ENCODE results near the gene DNAAF5. TPM values are rescaled to one million over a fixed set of nuclear protein-coding genes. Genes with fewer than 3 reads are reported as not detected.

DNAAF5 gene
- total and polyA plus RNA-seq, 2 experiments from 2014 or later: 32.7 to 93.8 TPM

DNA sequence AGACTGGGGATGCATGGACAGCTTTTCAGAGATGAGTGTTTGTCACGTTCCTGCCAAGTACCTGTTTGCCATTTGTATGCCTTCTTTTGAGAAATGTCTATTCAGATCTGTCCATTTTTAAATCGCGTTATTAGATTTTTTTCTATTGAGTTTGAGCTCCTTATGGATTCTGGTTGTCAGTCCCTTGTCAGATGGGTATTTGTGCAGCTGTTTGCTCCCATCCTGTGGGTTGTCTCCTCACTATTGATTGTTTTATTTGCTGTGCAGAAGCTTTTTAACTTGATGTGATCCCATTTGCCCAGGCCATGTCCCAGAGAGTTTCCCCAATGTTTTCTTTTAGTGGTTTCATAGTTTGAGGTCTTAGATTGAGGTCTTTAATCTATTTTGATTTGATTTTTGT, 6.1 kb downstream of the DNAAF5 start:
- H3K9me3 ChIP-seq (ENCODE audit: low read depth): no peaks in the 10 kb centered on the region
- DNase-seq (ENCODE audit: low read depth in 1 of 2, low spot score in 1 of 2): no peak
- H3K4me3 ChIP-seq: no peak overlapping the region
- no peaks in the 10 kb centered on the region for H3K27me3 ChIP-seq
- no peaks in the 10 kb centered on the region for H3K36me3 ChIP-seq
- TF ChIP-seq, protein P1, sequence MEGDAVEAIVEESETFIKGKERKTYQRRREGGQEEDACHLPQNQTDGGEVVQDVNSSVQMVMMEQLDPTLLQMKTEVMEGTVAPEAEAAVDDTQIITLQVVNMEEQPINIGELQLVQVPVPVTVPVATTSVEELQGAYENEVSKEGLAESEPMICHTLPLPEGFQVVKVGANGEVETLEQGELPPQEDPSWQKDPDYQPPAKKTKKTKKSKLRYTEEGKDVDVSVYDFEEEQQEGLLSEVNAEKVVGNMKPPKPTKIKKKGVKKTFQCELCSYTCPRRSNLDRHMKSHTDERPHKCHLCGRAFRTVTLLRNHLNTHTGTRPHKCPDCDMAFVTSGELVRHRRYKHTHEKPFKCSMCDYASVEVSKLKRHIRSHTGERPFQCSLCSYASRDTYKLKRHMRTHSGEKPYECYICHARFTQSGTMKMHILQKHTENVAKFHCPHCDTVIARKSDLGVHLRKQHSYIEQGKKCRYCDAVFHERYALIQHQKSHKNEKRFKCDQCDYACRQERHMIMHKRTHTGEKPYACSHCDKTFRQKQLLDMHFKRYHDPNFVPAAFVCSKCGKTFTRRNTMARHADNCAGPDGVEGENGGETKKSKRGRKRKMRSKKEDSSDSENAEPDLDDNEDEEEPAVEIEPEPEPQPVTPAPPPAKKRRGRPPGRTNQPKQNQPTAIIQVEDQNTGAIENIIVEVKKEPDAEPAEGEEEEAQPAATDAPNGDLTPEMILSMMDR (IDR thresholded peaks at IDR 0.05; ENCODE audit: low read depth, low read length): no peak
- H3K4me1 ChIP-seq (ENCODE audit: low read depth): peaks cover 26% of the 10 kb centered on the region
- peak overlapping the region; percentile 88 for H3K27ac ChIP-seq

DNA sequence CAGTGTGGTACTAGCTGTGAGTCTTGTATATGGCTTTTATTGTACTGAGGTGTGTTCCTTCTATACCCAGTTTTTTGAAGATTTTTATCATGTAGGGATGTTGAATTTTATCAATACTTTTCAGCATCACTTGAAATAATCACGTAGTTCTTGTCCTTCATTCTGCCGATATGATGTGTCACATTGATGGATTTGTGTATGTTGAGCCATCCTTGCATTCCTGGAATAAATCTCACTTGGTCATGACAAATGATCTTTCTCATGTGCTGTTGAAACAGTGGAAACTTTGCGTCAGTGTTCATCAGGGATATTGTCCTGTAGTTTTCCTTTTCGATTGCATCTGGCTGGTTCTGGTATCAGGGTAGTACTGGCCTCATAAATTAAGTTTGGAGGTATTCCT, 7.7 kb downstream of the DNAAF5 start:
- Histone ChIP-seq H3K36me3 (no peaks in the 10 kb centered on the region), H3K27me3 (no peaks in the 10 kb centered on the region), H3K4me3 (no peak overlapping the region), H3K4me1 (ENCODE audit: low read depth) (peaks cover 28% of the 10 kb centered on the region), H3K9me3 (ENCODE audit: low read depth) (no peaks in the 10 kb centered on the region), H3K27ac (no peak overlapping the region)
- TF ChIP-seq, protein P1 (IDR thresholded peaks at IDR 0.05; ENCODE audit: low read depth, low read length): no peak
- no peak for DNase-seq (ENCODE audit: low read depth in 1 of 2, low spot score in 1 of 2)

DNA sequence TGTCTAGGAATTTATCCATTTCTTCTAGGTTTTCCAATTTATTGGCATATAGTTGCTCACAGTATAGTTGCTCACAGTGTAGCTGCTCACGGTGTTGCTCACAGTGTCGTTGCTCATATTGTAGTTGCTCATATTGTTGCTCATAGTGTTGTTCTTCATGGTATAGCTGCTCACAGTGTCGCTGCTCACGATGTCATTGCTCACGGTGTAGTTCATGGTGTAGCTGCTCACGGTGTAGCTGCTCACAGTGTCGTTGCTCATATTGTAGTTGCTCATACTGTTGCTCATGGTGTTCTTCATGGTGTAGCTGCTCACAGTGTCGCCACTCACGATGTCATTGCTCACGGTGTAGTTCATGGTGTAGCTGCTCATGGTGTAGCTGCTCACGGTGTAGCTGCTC, 8.3 kb downstream of the DNAAF5 start:
- TF ChIP-seq, protein P1 (IDR thresholded peaks at IDR 0.05; ENCODE audit: low read depth, low read length): no peak
- H3K4me1 ChIP-seq (ENCODE audit: low read depth): peaks cover 28% of the 10 kb centered on the region
- H3K9me3 ChIP-seq (ENCODE audit: low read depth): no peaks in the 10 kb centered on the region
- no peaks in the 10 kb centered on the region for H3K36me3 ChIP-seq
- H3K27ac ChIP-seq: no peak overlapping the region
- no peak overlapping the region for H3K4me3 ChIP-seq
- H3K27me3 ChIP-seq: no peaks in the 10 kb centered on the region
- no peak for DNase-seq (ENCODE audit: low read depth in 1 of 2, low spot score in 1 of 2)

DNA sequence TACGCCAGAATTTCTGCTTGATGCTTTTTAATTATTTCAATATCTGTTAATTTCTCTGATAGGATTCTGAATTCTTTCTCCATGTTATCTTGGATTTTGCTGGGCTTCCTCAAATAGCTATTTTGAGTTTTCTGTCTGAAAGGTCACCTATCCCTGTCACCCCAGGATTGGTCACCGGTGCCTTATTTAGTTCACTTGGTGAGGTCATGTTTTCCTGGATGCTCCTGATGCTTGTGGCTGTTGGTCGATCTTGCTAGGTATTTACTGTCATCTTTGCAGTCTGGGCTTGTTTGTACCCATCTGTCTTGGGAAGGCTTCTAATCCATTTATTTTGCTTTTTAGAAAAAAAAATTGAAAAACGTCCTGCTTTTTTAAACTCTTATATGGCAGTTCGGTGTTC, 11.7 kb downstream of the DNAAF5 start:
- no peak for DNase-seq (ENCODE audit: low read depth in 1 of 2, low spot score in 1 of 2)
- no peaks in the 10 kb centered on the region for H3K9me3 ChIP-seq (ENCODE audit: low read depth)
- H3K36me3 ChIP-seq: no peaks in the 10 kb centered on the region
- TF ChIP-seq, protein P1 (IDR thresholded peaks at IDR 0.05; ENCODE audit: low read depth, low read length): no peak
- H3K4me3 ChIP-seq: no peak overlapping the region
- no peak overlapping the region for H3K27ac ChIP-seq
- no peaks in the 10 kb centered on the region for H3K27me3 ChIP-seq
- peaks cover 8% of the 10 kb centered on the region for H3K4me1 ChIP-seq (ENCODE audit: low read depth)

DNA sequence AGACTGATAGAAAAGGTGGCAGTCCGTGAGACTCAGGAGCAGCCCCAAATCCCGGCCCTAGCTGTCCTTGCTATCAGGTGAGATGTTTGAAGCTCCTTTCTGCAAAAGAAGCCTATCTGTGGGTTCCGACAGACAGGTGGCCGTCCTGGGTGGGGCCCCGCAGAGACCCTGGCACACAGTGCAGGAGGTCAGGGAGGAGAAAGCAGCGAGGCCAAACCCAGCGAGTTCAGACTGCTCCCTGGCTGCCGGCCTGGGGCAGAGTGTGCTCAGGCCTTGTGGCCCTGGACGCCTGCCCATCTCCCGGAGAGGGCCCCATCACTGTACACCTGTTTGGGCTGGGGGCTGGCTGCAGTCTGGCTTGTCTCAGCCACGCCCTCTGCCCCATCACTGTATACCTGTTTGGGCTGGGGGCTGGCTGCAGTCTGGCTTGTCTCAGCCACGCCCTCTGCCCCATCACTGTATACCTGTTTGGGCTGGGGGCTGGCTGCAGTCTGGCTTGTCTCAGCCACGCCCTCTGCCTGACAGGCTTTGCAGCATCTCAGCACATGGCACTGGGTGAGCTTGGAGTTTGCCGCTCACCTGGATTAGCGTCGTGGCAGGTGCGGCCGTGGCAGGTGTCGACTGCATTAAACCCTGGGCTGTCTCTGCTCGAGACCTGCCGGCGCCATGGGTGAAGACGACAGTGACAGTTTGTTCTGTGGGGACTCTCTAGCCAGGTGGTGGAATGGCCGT, 12.4 kb downstream of the DNAAF5 start:
- Histone ChIP-seq H3K36me3 (no peaks in the 10 kb centered on the region), H3K9me3 (ENCODE audit: low read depth) (no peaks in the 10 kb centered on the region), H3K4me3 (no peak overlapping the region), H3K27me3 (no peaks in the 10 kb centered on the region), H3K4me1 (ENCODE audit: low read depth) (peaks cover 8% of the 10 kb centered on the region), H3K27ac (no peak overlapping the region)
- TF ChIP-seq, protein P1 (IDR thresholded peaks at IDR 0.05; ENCODE audit: low read depth, low read length): no peak
- DNase-seq (ENCODE audit: low read depth in 1 of 2, low spot score in 1 of 2): no peak
